Mucosa of stomach (tissue), 1 donor: ENCODE measurements around the gene TTC23L.

Experiments
- H3K27me3 ChIP-seq: one replicate; pipeline ENCODE4 v1.7.0; 2013; ENCODE audit warnings: mild to moderate bottlenecking, low read length; ENCODE audit not compliant: control insufficient read depth, insufficient read depth
- H3K36me3 ChIP-seq: one replicate; pipeline ENCODE4 v1.7.0; 2013; ENCODE audit warnings: low read length; ENCODE audit not compliant: control insufficient read depth, insufficient read depth
- H3K4me1 ChIP-seq: one replicate; pipeline ENCODE4 v1.7.0; 2013; ENCODE audit warnings: mild to moderate bottlenecking, low read length; ENCODE audit not compliant: control insufficient read depth, insufficient read depth
- H3K4me3 ChIP-seq: one replicate; pipeline ENCODE4 v1.7.0; 2013; ENCODE audit warnings: low read length
- H3K9ac ChIP-seq: one replicate; pipeline ENCODE4 v1.7.0; 2013; ENCODE audit warnings: mild to moderate bottlenecking, low read length, moderate library complexity
- H3K9me3 ChIP-seq: one replicate; pipeline ENCODE4 v1.7.0; 2013; ENCODE audit warnings: mild to moderate bottlenecking, low read length, moderate library complexity; ENCODE audit not compliant: control insufficient read depth
- donor health status: Pancreatic carcinoma.

The TTC23L gene

GRCh38 chr5:34858790-34859189 is 19.8 kb downstream of the TTC23L start:
- Histone ChIP-seq H3K9ac (no peak overlapping the region), H3K4me3 (no peak overlapping the region), H3K36me3 (no peaks in the 10 kb centered on the region), H3K4me1 (no peaks in the 10 kb centered on the region), H3K27me3 (peaks cover 8% of the 10 kb centered on the region), H3K9me3 (no peaks in the 10 kb centered on the region)

- Histone ChIP-seq H3K9me3 (no peaks in the 10 kb centered on the region), H3K4me3 (no peak overlapping the region), H3K4me1 (no peaks in the 10 kb centered on the region), H3K27me3 (peaks cover 8% of the 10 kb centered on the region), H3K9ac (no peak overlapping the region), H3K36me3 (no peaks in the 10 kb centered on the region)
Measured at GRCh38 chr5:34859253-34859652, 20.3 kb downstream of the TTC23L start.

GRCh38 chr5:34863946-34864345 is 25.0 kb downstream of the TTC23L start:
- no peak overlapping the region for H3K9ac ChIP-seq

GRCh38 chr5:34865091-34865490 is 26.1 kb downstream of the TTC23L start:
- Histone ChIP-seq H3K27me3 (peaks cover 7% of the 10 kb centered on the region), H3K4me3 (no peak overlapping the region), H3K4me1 (no peaks in the 10 kb centered on the region), H3K9ac (no peak overlapping the region), H3K36me3 (no peaks in the 10 kb centered on the region), H3K9me3 (no peaks in the 10 kb centered on the region)

More at GRCh38 chr5:34863946-34864345, 25.0 kb downstream of the TTC23L start:
- H3K4me1 ChIP-seq, result no peaks in the 10 kb centered on the region
- H3K9me3 ChIP-seq, result no peaks in the 10 kb centered on the region
- peaks cover 7% of the 10 kb centered on the region for H3K27me3 ChIP-seq
- no peak overlapping the region for H3K4me3 ChIP-seq
- H3K36me3 ChIP-seq, result no peaks in the 10 kb centered on the region

- Histone ChIP-seq H3K9ac (no peak overlapping the region), H3K36me3 (no peaks in the 10 kb centered on the region)
Measured at GRCh38 chr5:34866989-34867471, 28.1 kb downstream of the TTC23L start.

GRCh38 chr5:34867660-34868059 is 28.7 kb downstream of the TTC23L start:
- H3K27me3 ChIP-seq, result peaks cover 4% of the 10 kb centered on the region
- no peaks in the 10 kb centered on the region for H3K36me3 ChIP-seq
- no peak overlapping the region for H3K9ac ChIP-seq
- H3K4me1 ChIP-seq, result no peaks in the 10 kb centered on the region
- no peak overlapping the region for H3K4me3 ChIP-seq
- no peaks in the 10 kb centered on the region for H3K9me3 ChIP-seq

More at GRCh38 chr5:34866989-34867471, 28.1 kb downstream of the TTC23L start:
- no peak overlapping the region for H3K4me3 ChIP-seq
- no peaks in the 10 kb centered on the region for H3K4me1 ChIP-seq
- H3K9me3 ChIP-seq, result no peaks in the 10 kb centered on the region
- H3K27me3 ChIP-seq, result peaks cover 4% of the 10 kb centered on the region

GRCh38 chr5:34868791-34869190 is 29.8 kb downstream of the TTC23L start:
- peaks cover 4% of the 10 kb centered on the region for H3K27me3 ChIP-seq
- no peak overlapping the region for H3K9ac ChIP-seq
- no peaks in the 10 kb centered on the region for H3K36me3 ChIP-seq
- H3K9me3 ChIP-seq, result no peaks in the 10 kb centered on the region
- no peak overlapping the region for H3K4me3 ChIP-seq
- no peaks in the 10 kb centered on the region for H3K4me1 ChIP-seq

GRCh38 chr5:34869256-34869655 is 30.3 kb downstream of the TTC23L start:
- no peak overlapping the region for H3K4me3 ChIP-seq
- no peak overlapping the region for H3K9ac ChIP-seq
- H3K27me3 ChIP-seq, result peaks cover 4% of the 10 kb centered on the region
- no peaks in the 10 kb centered on the region for H3K36me3 ChIP-seq
- H3K9me3 ChIP-seq, result no peaks in the 10 kb centered on the region
- no peaks in the 10 kb centered on the region for H3K4me1 ChIP-seq

- Histone ChIP-seq H3K4me1 (no peaks in the 10 kb centered on the region), H3K9ac (no peak overlapping the region), H3K27me3 (peaks cover 4% of the 10 kb centered on the region), H3K4me3 (no peak overlapping the region), H3K36me3 (no peaks in the 10 kb centered on the region), H3K9me3 (no peaks in the 10 kb centered on the region)
Measured at GRCh38 chr5:34870382-34870781, 31.4 kb downstream of the TTC23L start.

- Histone ChIP-seq H3K4me3 (no peak overlapping the region), H3K4me1 (no peaks in the 10 kb centered on the region), H3K27me3 (no peaks in the 10 kb centered on the region), H3K36me3 (no peaks in the 10 kb centered on the region), H3K9me3 (no peaks in the 10 kb centered on the region), H3K9ac (no peak overlapping the region)
Measured at GRCh38 chr5:34876275-34876674, 37.3 kb downstream of the TTC23L start.

- Histone ChIP-seq H3K9me3 (no peaks in the 10 kb centered on the region), H3K36me3 (no peaks in the 10 kb centered on the region), H3K4me1 (no peaks in the 10 kb centered on the region), H3K4me3 (no peak overlapping the region), H3K27me3 (no peaks in the 10 kb centered on the region), H3K9ac (no peak overlapping the region)
Measured at GRCh38 chr5:34881246-34881645, 42.3 kb downstream of the TTC23L start.

- no peaks in the 10 kb centered on the region for H3K27me3 ChIP-seq
- no peaks in the 10 kb centered on the region for H3K36me3 ChIP-seq
- H3K4me3 ChIP-seq, result no peak overlapping the region
- H3K9ac ChIP-seq, result no peak overlapping the region
- no peaks in the 10 kb centered on the region for H3K9me3 ChIP-seq
- no peaks in the 10 kb centered on the region for H3K4me1 ChIP-seq
Measured at GRCh38 chr5:34886392-34887119, 47.6 kb downstream of the TTC23L start.
